GM18870 (cell line): ENCODE data around the gene CGA.
A peak's percentile ranks its signal among the peaks of the same experiment; 100 is the strongest.
"Not testable (repeated sequence)": the region's sequence is repeated elsewhere in the genome, so short reads cannot be mapped to it uniquely, and the experiment has no call there.

Experiments used
- ATAC-seq: cut with Tn5 transposase; IDR thresholded peaks from one replicate; pipeline ENCODE4 v1.9.1; 2021; ENCODE audit warnings: moderate library complexity; ENCODE audit not compliant: unreplicated experiment

CGA gene

DNA sequence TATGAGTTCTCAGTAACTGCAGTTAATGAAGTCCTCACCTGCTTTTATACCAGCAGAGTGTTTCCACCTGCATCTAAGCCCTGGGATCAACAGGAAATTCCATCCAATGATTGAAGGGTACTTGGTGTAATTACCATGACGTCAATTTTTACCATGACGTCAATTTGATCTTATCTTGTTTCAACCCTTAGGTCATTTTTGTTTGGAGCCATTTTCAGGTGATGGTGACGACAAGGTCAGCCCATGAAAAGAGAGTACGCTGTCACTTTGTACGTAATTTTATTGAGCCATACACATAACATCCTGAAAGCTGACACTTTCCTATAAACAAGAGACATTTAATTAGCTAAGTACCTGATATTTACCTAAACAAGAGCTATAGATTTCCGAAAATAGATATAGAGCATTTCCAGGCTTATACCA, at the start of gene CGA:
Gene CGA (minus strand): TSS at position 20 of the 423 bp plus-strand sequence. CDS start 6,906 bp downstream, outside the sequence.
- ATAC-seq = no peak

DNA sequence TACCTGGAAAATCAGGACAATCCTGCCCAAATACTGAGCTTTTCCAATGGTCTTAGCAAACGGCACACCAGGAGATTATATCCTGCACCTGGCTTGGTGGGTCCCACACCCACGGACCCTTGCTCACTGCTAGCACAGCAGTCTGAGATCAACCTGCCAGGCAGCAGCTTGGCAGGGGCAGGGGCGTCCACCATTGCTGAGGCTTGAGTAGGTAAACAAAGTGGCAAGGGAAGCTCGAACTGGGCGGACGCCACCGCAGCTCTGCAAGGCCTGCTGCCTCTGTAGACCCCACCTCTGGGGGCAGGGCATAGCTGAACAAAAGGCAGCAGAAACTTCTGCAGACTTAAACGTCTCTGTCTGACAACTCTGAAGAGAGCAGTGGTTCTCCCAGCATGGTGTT, 45.0 kb upstream of the CGA start:
- not testable (repeated sequence) for ATAC-seq

DNA sequence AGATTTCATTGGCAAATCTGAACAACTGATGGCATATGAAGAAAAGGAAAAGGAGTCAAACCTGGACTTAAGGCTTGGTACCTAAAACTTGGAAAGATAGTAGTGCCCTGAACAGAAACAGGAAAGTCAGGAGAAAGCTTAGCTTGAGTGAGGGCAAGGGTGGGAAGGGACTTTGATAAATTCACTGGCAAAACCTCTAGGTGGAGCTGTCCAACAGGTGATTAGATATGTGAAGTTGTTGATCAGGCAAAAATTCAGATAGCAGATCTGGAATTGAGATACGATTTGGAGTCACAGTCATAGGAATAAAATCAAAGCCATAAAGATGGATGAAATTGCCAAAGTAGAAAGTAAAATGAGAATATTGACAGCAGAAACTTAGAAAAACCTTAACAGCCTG, 44.3 kb upstream of the CGA start:
- ATAC-seq = peak; percentile 67

- no peak for ATAC-seq
Observed at GRCh38 chr6:87136963-87137362, 42.1 kb upstream of the CGA start.

DNA sequence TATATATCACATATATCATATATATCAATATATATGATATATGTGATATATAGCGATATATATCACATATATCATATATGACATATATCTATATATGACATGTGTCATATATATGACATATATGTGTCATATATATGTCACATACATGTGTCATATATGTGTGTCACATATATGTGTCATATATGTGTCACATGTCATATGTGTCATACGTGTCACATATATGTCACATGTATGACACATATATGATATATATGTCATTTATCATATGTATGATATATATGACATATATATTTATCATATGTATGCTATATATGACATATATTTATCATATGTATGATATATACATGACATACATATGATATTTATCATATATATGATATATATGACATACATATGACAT, 32.8 kb upstream of the CGA start:
- no peak for ATAC-seq

DNA sequence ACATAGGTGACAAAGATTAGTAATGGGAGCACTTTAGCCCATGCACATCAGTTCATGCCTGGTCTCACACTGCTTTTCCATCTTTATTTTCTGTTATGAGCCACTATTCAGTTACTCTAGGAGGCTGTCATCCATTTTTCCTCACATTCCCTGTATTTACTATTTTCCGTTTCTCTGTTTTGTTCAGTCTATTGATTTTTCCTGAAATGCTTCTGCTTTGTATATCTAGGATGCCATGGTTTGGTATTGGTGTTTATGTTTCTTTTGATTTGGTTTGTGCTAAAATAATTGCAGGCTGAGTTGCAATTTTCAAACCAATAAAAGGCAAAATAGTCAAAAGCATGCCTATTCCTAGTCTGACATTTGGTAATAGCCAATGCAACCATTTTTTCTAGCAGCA, 31.6 kb upstream of the CGA start:
- no peak for ATAC-seq

GRCh38 chr6:87124074-87124473, 29.2 kb upstream of the CGA start:
- no peak for ATAC-seq

- ATAC-seq = no peak
Observed at GRCh38 chr6:87122477-87122876, 27.6 kb upstream of the CGA start.

DNA sequence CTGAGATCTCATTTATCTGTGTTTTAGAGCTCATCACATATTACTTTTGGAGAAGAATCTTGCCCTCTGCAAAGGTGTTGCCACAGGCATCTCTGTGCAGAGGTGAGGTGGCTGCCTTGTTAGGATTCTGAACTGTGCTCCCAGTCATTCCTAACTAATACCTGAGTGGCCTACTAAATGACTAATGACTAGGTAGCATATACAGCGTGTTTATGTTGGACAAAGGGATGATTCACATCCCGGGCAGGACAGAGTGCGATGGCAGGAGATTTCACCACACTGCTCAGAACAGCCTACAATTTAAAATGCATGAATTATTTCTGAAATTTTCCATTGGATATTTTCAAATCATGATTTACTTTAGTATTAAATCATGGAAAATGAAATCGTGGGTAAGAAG, 23.1 kb upstream of the CGA start:
- no peak for ATAC-seq

DNA sequence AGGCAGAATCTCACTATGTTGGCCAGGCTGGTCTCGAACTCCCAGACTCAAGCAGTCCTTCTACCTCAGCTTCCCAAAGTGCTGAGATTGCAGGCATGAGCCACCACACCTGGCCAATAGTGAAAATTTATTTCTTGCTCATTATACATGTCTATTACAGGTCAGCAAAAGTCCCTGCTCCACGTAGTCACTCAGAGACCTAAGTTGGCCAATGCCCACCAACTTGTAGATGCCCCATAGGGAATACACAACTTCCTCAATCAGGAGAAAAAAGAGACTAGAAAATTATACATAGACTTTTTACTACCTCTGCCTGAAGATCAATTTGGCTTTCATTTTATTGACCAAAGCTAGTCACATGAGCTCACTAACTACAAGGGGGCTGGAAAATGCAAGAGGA, 22.0 kb upstream of the CGA start:
- no peak for ATAC-seq

- peak; percentile 100 for ATAC-seq
Observed at GRCh38 chr6:87115402-87116135, 20.7 kb upstream of the CGA start.

DNA sequence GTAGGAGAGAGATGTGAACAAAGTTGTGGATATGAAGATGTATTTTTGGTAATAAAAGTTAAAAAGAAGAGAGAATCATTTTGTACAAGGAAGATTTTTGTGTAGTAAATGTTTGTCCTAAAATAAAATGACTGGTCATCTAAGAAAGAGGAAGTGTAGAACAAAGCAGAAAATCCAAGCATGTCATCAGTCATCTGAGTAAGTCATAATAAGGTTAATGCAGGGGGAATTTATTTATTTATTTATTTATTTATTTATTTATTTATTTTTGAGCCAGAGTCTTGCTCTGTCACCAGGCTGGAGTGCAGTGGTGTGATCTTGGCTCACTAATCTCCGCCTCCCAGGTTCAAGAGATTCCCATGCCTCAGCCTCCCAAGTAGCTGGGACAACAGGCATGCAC, 15.7 kb upstream of the CGA start:
- peak; percentile 49 for ATAC-seq

- ATAC-seq = no peak
Observed at GRCh38 chr6:87105823-87106222, 10.9 kb upstream of the CGA start.

GRCh38 chr6:87104667-87105066, 9.8 kb upstream of the CGA start:
- ATAC-seq = no peak

- no peak for ATAC-seq
Observed at GRCh38 chr6:87103977-87104601, 9.2 kb upstream of the CGA start.

DNA sequence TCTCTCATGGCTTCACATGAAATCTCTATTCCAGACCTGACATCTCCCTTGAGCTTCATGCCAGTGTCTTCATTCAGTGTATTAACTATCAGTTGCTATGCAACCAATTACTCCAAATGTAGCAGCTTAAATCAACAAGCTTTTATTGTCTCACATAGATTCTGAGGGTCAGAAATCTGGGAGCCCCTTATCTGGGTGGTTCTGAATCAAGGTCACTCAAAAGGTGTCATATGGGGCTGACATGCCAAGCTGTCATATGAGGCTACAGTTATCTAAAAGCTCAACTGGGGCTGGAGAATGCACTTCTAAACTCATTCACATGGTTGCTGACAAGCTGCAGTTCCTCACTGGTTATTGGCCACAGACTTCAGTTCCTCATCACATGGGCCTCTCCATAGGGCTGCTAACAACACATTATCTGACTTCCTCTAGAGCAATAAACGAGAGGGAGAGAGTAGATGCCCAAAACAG, 7.3 kb upstream of the CGA start:
- ATAC-seq = no peak

GRCh38 chr6:87101067-87101466, 6.2 kb upstream of the CGA start:
- no peak for ATAC-seq

- ATAC-seq = no peak
Observed at GRCh38 chr6:87100216-87100615, 5.3 kb upstream of the CGA start.

GRCh38 chr6:87099472-87099871, 4.6 kb upstream of the CGA start:
- peak; percentile 93 for ATAC-seq

GRCh38 chr6:87094576-87094975, 330 bp downstream of the CGA start:
- no peak for ATAC-seq

- ATAC-seq = no peak
Observed at GRCh38 chr6:87093651-87094050, 1.3 kb downstream of the CGA start.

GRCh38 chr6:87093199-87093598, 1.7 kb downstream of the CGA start:
- no peak for ATAC-seq

- ATAC-seq = no peak
Observed at GRCh38 chr6:87092435-87092834, 2.5 kb downstream of the CGA start.
